IMR-90 (cell line): Measurements from ENCODE around the gene CERK. TPM values are rescaled to one million over a fixed set of nuclear protein-coding genes. Genes with fewer than 3 reads are reported as not detected.
A peak's percentile ranks its signal among the peaks of the same experiment; 100 is the strongest.

ENCODE experiments used
- ATAC-seq: fragments of 200-7000 bp; cut with Tn5 transposase; 2 replicates; pipeline ENCODE4 v1.9.1; 2020; ENCODE audit warnings: low read depth, mild to moderate bottlenecking, moderate library complexity
- BruUV-seq: library from RNA; stranded (reverse); fragments of 400-500 nt; replicated peaks from 2 replicates; lab custom pipeline; 2021; lab: Mats Ljungman, UMichigan
- CTCF ChIA-PET: fragments of 300-600 bp; formaldehyde crosslinking; extraction: SDS; loops from one replicate; lab custom pipeline; 2021; ENCODE audit warnings: antibody characterized with exemption; lab: Yijun Ruan, JAX
- POLR2A ChIA-PET: fragments of 300-600 bp; sonication (Branson Sonifier 250); formaldehyde crosslinking; loops from one replicate; lab custom pipeline; 2022; ENCODE audit warnings: antibody characterized with exemption; ENCODE audit not compliant: unreplicated experiment; lab: Charles Lee
- DNase-seq: peaks from one replicate; pipeline ENCODE4 v3.0.0; 2013
- H2AFZ ChIP-seq: replicated peaks from 2 replicates; pipeline ENCODE3; 2013; ENCODE audit warnings: low read length, mild to moderate bottlenecking; ENCODE audit not compliant: poor library complexity
- H2AK5ac ChIP-seq: 2 replicates; pipeline ENCODE4 v1.6.1; 2013; ENCODE audit warnings: low read depth, low read length, inconsistent platforms
- H2AK9ac ChIP-seq: replicated peaks from 2 replicates; pipeline ENCODE3; 2013; ENCODE audit warnings: mild to moderate bottlenecking, low read depth, low read length, moderate library complexity; ENCODE audit not compliant: poor library complexity
- H2BK120ac ChIP-seq: 2 replicates; pipeline ENCODE4 v1.6.1; 2013; ENCODE audit warnings: low read depth, low read length, inconsistent platforms
- H2BK15ac ChIP-seq: 3 replicates; pipeline ENCODE4 v1.6.1; 2013; ENCODE audit warnings: low read depth, low read length, inconsistent platforms
- H2BK20ac ChIP-seq: 2 replicates; pipeline ENCODE4 v1.6.1; 2013; ENCODE audit warnings: low read depth, mild to moderate bottlenecking, inconsistent platforms, low read length, moderate library complexity
- H2BK5ac ChIP-seq: 2 replicates; pipeline ENCODE4 v1.6.1; 2013; ENCODE audit warnings: mild to moderate bottlenecking, low read depth, low read length, inconsistent platforms; ENCODE audit not compliant: poor library complexity, severe bottlenecking
- H3K14ac ChIP-seq: replicated peaks from 2 replicates; pipeline ENCODE4 v1.6.1; 2013; ENCODE audit warnings: low read depth, low read length, inconsistent platforms
- H3K18ac ChIP-seq: 2 replicates; pipeline ENCODE4 v1.6.1; 2013; ENCODE audit warnings: low read depth, low read length, control low read depth
- H3K23ac ChIP-seq: 2 replicates; pipeline ENCODE4 v1.6.1; 2013; ENCODE audit warnings: low read depth, low read length, inconsistent platforms
- H3K27ac ChIP-seq: 2 replicates; pipeline ENCODE4 v1.5.1; 2013; ENCODE audit warnings: mild to moderate bottlenecking, control low read depth, low read length; ENCODE audit not compliant: insufficient read depth
- H3K27me3 ChIP-seq: 2 replicates; pipeline ENCODE4 v1.6.1; 2013; ENCODE audit warnings: low read length; ENCODE audit not compliant: control insufficient read depth, insufficient read depth
- H3K36me3 ChIP-seq: 2 replicates; pipeline ENCODE4 v1.6.1; 2013; ENCODE audit warnings: low read length, mixed read lengths; ENCODE audit not compliant: control insufficient read depth, insufficient read depth
- H3K4ac ChIP-seq: 2 replicates; pipeline ENCODE4 v1.6.1; 2013; ENCODE audit warnings: low read depth, low read length, inconsistent platforms
- H3K4me1 ChIP-seq: 2 replicates; pipeline ENCODE4 v1.6.1; 2013; ENCODE audit warnings: low read length, mixed read lengths; ENCODE audit not compliant: control insufficient read depth, insufficient read depth
- H3K4me2 ChIP-seq: 2 replicates; pipeline ENCODE4 v1.6.1; 2013; ENCODE audit warnings: low read depth, mild to moderate bottlenecking, control low read depth, low read length, moderate library complexity
- H3K4me3 ChIP-seq: 2 replicates; pipeline ENCODE4 v1.5.1; 2013; ENCODE audit warnings: low read depth, mild to moderate bottlenecking, control low read depth, low read length, moderate library complexity; ENCODE audit not compliant: insufficient read depth
- H3K56ac ChIP-seq: 2 replicates; pipeline ENCODE4 v1.6.1; 2013; ENCODE audit warnings: low read length, inconsistent platforms; ENCODE audit not compliant: insufficient read depth; ENCODE audit errors: extremely low read depth
- H3K79me1 ChIP-seq, 2 experiments: 2 replicates each; pipeline ENCODE4 v1.6.1; 2013; ENCODE audit warnings: low read length in 2 of 2, inconsistent platforms in 1 of 2, low read depth in 1 of 2
- H3K9ac ChIP-seq: 2 replicates; pipeline ENCODE4 v1.6.1; 2013; ENCODE audit warnings: low read depth, low read length, control low read depth
- H3K9me1 ChIP-seq: 2 replicates; pipeline ENCODE4 v1.6.1; 2013; ENCODE audit warnings: low read length, inconsistent platforms; ENCODE audit not compliant: insufficient read depth
- H3K9me3 ChIP-seq: 2 replicates; pipeline ENCODE4 v1.6.1; 2013; ENCODE audit warnings: low read length; ENCODE audit not compliant: control insufficient read depth, insufficient read depth
- H4K20me1 ChIP-seq: 2 replicates; pipeline ENCODE4 v1.6.1; 2013; ENCODE audit warnings: low read length, inconsistent platforms; ENCODE audit not compliant: insufficient read depth
- H4K5ac ChIP-seq: 2 replicates; pipeline ENCODE4 v1.6.1; 2013; ENCODE audit warnings: mild to moderate bottlenecking, low read depth, low read length, control low read depth
- H4K8ac ChIP-seq, 2 experiments: 2 replicates each; pipeline ENCODE4 v1.6.1; 2013; ENCODE audit warnings: low read depth in 2 of 2, low read length in 2 of 2, control low read depth in 1 of 2, inconsistent platforms in 1 of 2
- H4K91ac ChIP-seq: 2 replicates; pipeline ENCODE4 v1.6.1; 2013; ENCODE audit warnings: low read depth, low read length, inconsistent platforms; ENCODE audit not compliant: insufficient read depth
- BHLHE40 ChIP-seq: fragments of 150-350 bp; IDR thresholded peaks from 2 replicates; pipeline ENCODE4 v1.6.1; 2016; ENCODE audit warnings: mild to moderate bottlenecking, low read depth, low read length
- CEBPB ChIP-seq: IDR thresholded peaks from 2 replicates; pipeline ENCODE4 v1.6.1; 2012; ENCODE audit warnings: low read depth, low read length, improper control_type of control experiment
- FOS ChIP-seq: fragments of 150-350 bp; IDR thresholded peaks from 2 replicates; pipeline ENCODE4 v1.6.1; 2016; ENCODE audit warnings: low read depth, low read length
- MAFK ChIP-seq: IDR thresholded peaks from 2 replicates; pipeline ENCODE4 v1.6.1; 2012; ENCODE audit warnings: low read depth, low read length, improper control_type of control experiment
- MAZ ChIP-seq: IDR thresholded peaks from 2 replicates; pipeline ENCODE4 v1.6.1; 2012; ENCODE audit warnings: low read depth, mild to moderate bottlenecking, low read length, improper control_type of control experiment, moderate library complexity, borderline replicate concordance
- MXI1 ChIP-seq: IDR thresholded peaks from 2 replicates; pipeline ENCODE4 v1.6.1; 2012; ENCODE audit warnings: low read depth, mild to moderate bottlenecking, low read length, moderate library complexity, borderline replicate concordance
- NFE2L2 ChIP-seq: fragments of 150-350 bp; IDR thresholded peaks from 2 replicates; pipeline ENCODE4 v1.6.1; 2016; ENCODE audit warnings: low read depth, mild to moderate bottlenecking, low read length
- POLR2A ChIP-seq: IDR thresholded peaks from 2 replicates; pipeline ENCODE4 v1.6.1; 2012; ENCODE audit warnings: mild to moderate bottlenecking, low read depth, low read length
- RAD21 ChIP-seq: IDR thresholded peaks from 2 replicates; pipeline ENCODE4 v1.6.1; 2012; ENCODE audit warnings: low read length, improper control_type of control experiment
- RCOR1 ChIP-seq: IDR thresholded peaks from 2 replicates; pipeline ENCODE4 v1.6.1; 2012; ENCODE audit warnings: mild to moderate bottlenecking, low read length, improper control_type of control experiment; ENCODE audit not compliant: insufficient replicate concordance
- RFX5 ChIP-seq: IDR thresholded peaks from 2 replicates; pipeline ENCODE4 v1.8.0; 2012; ENCODE audit warnings: low read depth, mild to moderate bottlenecking, low read length, moderate library complexity
- SMC3 ChIP-seq: fragments of 150-350 bp; IDR thresholded peaks from 2 replicates; pipeline ENCODE4 v1.6.1; 2016; ENCODE audit warnings: low read depth, mild to moderate bottlenecking, antibody characterized with exemption, low read length, moderate library complexity
- WGBS, 2 experiments: methylation state at CpG; one replicate each; pipeline versions ENCODE4 v1.1.5 to v1.1.7; 2013; ENCODE audit warnings: missing lambda C conversion rate in 2 of 2; ENCODE audit not compliant: insufficient read length in 1 of 2; ENCODE audit errors: extremely low coverage in 2 of 2; 5-methylcytosine and 5-hydroxymethylcytosine counted together
- dilution Hi-C: fragments of 300-500 bp; cut with HindIII; formaldehyde crosslinking; loops from one replicate; pipeline ENCODE4 v1.14.3; 2018; ENCODE audit warnings: low sequenced_read_pairs; ENCODE audit not compliant: unreplicated experiment
- in situ Hi-C: fragments of 300-500 bp; cut with MboI; formaldehyde crosslinking; loops from 3 replicates; pipeline ENCODE4 v1.14.3; 2019; ENCODE audit warnings: low sequenced_read_pairs, inconsistent platforms, mixed read lengths
- intact Hi-C: fragments of 100-400 bp; cut with micrococcal nuclease; formaldehyde crosslinking; loops from 2 replicates; pipeline ENCODE4 v1.10.0; 2022
- polyA plus RNA-seq, 3 experiments: library from polyadenylated mRNA; depleted of rRNA; stranded (reverse); fragments of >200 nt; gene quantifications; 2 replicates each; pipeline ENCODE4 v1.2.3, GENCODE V29; 2012; ENCODE audit warnings: low replicate concordance in 1 of 3
- total RNA-seq: library from RNA; depleted of rRNA; stranded (reverse); fragments of >200 nt; gene quantifications from 2 replicates; pipeline ENCODE4 v1.2.3, GENCODE V29; 2012
- TF ChIP-seq, protein P1 (sequence below): fragments of 150-350 bp; IDR thresholded peaks from 2 replicates; pipeline ENCODE4 v1.6.1; 2017; ENCODE audit warnings: mild to moderate bottlenecking, antibody characterized with exemption, low read length, low read depth
- TF ChIP-seq, protein P2 (sequence below): fragments of 150-350 bp; IDR thresholded peaks from 2 replicates; pipeline ENCODE4 v1.6.1; 2016; ENCODE audit warnings: low read depth, mild to moderate bottlenecking, low read length, moderate library complexity, borderline replicate concordance
- TF ChIP-seq, protein P3 (sequence below): conservative IDR thresholded peaks from 2 replicates; pipeline ENCODE4 v1.5.1; 2012; ENCODE audit warnings: mild to moderate bottlenecking, low read depth, low read length, improper control_type of control experiment

Gene CERK
- total and polyA plus RNA-seq, 2 of the 4 experiments (the other 2 are of a cell fraction), result 25.3 to 38.7 TPM

DNA sequence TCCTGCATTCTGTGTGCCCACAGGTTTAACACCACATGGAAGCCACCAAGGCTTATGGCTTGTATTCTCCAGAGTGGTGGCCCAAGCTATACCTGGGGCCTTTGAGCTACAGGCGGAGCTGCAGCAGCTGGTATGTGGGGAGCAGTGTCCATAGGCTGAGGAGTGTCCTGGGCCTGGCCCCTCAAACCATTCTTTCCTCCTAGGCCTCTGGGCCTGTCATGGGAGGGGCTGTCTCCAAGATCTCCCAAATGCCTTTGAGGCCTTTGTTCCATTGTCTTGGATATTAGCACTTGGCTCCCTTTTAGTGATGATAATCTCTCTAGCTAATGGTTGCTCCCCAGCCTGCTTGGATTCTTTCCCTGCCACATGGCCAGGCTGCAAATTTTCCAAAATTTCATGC is 18.0 kb upstream of the CERK start:
- Histone ChIP-seq H3K56ac (no peak overlapping the region; the same call in 1 of the 2 replicates), H3K23ac (no peak overlapping the region), H3K9me3 (no peaks in the 10 kb centered on the region), H3K9me1 (peaks cover 23% of the 10 kb centered on the region), H3K9ac (no peak overlapping the region), H3K79me1 (peaks cover 0 to 15% of the 10 kb centered on the region in 2 experiments; a peak in 2 of 4 replicates), H3K27ac (no peak overlapping the region), H3K27me3 (no peaks in the 10 kb centered on the region), H2BK20ac (0 out of 2 replicates have a peak overlapping the region, but pooled peaks have one; percentile 21), H3K36me3 (no peaks in the 10 kb centered on the region), H2AFZ (no peak overlapping the region), H2BK15ac (0 out of 3 replicates have a peak overlapping the region, but pooled peaks have one; percentile 44), H4K5ac (no peak overlapping the region), H2AK9ac (no peak overlapping the region), H3K14ac (no peak overlapping the region), H3K4me1 (peaks cover 18% of the 10 kb centered on the region), H4K91ac (no peak overlapping the region), H2BK5ac (no peak overlapping the region), H2AK5ac (peak overlapping the region; percentile 61), H3K4me3 (no peak overlapping the region), H4K20me1 (no peaks in the 10 kb centered on the region), H2BK120ac (no peak overlapping the region), H4K8ac (no peak overlapping the region), H3K18ac (no peak overlapping the region), H3K4me2 (no peak overlapping the region), H3K4ac (no peak overlapping the region)
- no TSS peak for BruUV-seq
- dilution Hi-C loops (no loop called here), in situ Hi-C loops (no loop called here), intact Hi-C loops (no loop called here)
- CTCF ChIA-PET, result interaction anchor here (0.6 kb wide), 1 partner anchor 1147 kb away, joined by 3 read pairs; no protein-coding TSS in a partner anchor
- TF ChIP-seq RAD21 (no peak), RFX5 (no peak), MAZ (no peak), NFE2L2 (no peak), SMC3 (no peak), MXI1 (no peak), POLR2A (no peak), FOS (no peak), CEBPB (no peak), RCOR1 (no peak), MAFK (no peak), BHLHE40 (no peak)
- TF ChIP-seq, protein P1, sequence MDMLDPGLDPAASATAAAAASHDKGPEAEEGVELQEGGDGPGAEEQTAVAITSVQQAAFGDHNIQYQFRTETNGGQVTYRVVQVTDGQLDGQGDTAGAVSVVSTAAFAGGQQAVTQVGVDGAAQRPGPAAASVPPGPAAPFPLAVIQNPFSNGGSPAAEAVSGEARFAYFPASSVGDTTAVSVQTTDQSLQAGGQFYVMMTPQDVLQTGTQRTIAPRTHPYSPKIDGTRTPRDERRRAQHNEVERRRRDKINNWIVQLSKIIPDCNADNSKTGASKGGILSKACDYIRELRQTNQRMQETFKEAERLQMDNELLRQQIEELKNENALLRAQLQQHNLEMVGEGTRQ, result no peak
- TF ChIP-seq, protein P2, sequence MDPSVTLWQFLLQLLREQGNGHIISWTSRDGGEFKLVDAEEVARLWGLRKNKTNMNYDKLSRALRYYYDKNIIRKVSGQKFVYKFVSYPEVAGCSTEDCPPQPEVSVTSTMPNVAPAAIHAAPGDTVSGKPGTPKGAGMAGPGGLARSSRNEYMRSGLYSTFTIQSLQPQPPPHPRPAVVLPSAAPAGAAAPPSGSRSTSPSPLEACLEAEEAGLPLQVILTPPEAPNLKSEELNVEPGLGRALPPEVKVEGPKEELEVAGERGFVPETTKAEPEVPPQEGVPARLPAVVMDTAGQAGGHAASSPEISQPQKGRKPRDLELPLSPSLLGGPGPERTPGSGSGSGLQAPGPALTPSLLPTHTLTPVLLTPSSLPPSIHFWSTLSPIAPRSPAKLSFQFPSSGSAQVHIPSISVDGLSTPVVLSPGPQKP, result no peak
- TF ChIP-seq, protein P3, sequence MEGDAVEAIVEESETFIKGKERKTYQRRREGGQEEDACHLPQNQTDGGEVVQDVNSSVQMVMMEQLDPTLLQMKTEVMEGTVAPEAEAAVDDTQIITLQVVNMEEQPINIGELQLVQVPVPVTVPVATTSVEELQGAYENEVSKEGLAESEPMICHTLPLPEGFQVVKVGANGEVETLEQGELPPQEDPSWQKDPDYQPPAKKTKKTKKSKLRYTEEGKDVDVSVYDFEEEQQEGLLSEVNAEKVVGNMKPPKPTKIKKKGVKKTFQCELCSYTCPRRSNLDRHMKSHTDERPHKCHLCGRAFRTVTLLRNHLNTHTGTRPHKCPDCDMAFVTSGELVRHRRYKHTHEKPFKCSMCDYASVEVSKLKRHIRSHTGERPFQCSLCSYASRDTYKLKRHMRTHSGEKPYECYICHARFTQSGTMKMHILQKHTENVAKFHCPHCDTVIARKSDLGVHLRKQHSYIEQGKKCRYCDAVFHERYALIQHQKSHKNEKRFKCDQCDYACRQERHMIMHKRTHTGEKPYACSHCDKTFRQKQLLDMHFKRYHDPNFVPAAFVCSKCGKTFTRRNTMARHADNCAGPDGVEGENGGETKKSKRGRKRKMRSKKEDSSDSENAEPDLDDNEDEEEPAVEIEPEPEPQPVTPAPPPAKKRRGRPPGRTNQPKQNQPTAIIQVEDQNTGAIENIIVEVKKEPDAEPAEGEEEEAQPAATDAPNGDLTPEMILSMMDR, result no peak
- no peak for DNase-seq
- no peak for ATAC-seq
- WGBS, 2 experiments, result no CpG with 5 or more reads among the region's 1 CpG
- POLR2A ChIA-PET, result no interaction called here
